Activated CD8-positive, alpha-beta memory T cell treated with anti-CD3 and anti-CD28 coated beads for 48 hours (primary cell): ENCODE data around the gene PALD1.

Source experiments
- DNase-seq, 3 experiments: peaks; one replicate each; pipeline ENCODE4 v3.0.0-alpha.2; 2020; ENCODE audit warnings: low read depth in 2 of 3, low spot score in 2 of 3

PALD1 gene

DNA sequence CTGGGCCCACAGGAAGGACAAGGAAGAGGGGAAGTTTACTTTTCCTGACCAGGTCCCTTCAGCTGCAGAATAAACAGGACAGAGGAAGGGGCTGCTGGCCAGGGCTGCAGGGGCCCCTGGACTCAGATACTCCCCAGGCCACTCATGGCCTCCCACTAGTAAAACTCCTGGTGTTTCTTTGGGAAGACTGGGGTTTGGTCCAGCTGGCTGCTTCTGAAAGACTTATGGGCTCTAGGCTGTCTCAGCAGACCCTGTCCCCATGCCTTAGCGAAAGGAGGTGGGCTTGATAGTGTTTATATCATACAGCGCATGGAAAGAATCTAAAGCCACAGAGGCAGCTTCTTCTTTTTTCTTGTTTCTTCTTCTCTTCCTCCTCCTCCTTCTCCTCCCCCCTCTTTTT, 56.4 kb downstream of the PALD1 start:
- no peak for DNase-seq

DNA sequence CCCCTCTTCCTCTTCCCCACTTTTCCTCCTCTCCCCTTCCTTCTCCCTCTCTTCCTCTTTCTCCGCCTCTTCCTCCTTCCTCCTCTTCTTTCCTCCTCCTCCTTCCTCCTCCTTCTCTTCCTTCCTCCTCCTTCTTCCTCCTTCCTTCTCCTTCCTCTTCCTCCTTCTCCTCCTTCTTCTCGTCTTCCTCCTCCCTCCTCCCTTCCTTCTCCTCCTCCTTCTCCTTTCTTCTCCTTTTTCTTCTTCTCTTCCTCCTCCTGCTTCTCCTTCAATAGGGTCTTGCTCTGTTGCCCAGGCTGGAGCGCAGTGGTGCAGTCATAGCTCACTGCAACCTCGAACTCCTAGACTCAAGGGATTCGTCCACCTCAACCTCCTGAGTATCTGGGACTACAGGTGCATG, 56.9 kb downstream of the PALD1 start:
- no peak for DNase-seq

GRCh38 chr10:70536196-70536861, 57.8 kb downstream of the PALD1 start:
- DNase-seq = no peak

DNA sequence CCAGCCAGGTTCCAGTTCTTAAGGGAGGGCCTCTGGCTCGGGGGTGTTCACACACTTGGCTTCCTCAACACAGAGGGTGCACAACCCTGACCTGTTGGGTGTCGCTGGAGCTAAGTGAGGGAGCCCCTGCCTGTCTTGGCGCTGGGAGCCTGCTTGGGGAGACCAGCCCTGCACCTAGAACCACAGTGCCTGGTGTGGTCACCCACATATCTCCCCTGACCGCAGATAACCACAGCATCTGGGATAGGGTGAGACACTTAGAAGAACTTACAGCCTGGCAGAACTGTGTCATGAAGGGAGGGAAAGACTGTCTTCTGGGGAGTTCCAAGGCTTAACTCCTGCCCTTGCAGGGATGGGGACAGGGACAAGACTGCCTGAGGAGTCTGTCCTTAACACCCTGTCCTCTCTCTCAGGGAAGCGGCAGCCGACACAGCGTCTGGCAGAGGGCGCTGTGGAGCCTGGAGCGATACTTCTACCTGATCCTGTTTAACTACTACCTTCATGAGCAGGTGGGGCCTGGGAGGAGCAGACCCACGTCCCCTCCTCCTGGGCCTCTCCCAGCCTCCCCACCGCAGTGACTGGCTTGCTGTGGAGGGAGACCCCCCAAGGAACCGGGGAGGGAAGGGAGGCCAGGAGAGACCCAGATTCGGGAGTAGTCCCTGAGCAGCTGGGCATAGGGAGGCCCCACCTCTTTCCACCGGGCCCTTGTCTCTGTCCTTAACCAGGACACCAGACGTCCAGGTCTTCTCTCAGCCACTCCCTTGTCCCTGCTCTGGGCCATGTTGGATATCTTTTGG, 59.0 kb downstream of the PALD1 start:
- no peak for DNase-seq

GRCh38 chr10:70538195-70538520, 59.6 kb downstream of the PALD1 start:
- DNase-seq = no peak

GRCh38 chr10:70538731-70539338, 60.3 kb downstream of the PALD1 start:
- no peak for DNase-seq

- DNase-seq = no peak
Measured at GRCh38 chr10:70539471-70539870, 60.9 kb downstream of the PALD1 start.

DNA sequence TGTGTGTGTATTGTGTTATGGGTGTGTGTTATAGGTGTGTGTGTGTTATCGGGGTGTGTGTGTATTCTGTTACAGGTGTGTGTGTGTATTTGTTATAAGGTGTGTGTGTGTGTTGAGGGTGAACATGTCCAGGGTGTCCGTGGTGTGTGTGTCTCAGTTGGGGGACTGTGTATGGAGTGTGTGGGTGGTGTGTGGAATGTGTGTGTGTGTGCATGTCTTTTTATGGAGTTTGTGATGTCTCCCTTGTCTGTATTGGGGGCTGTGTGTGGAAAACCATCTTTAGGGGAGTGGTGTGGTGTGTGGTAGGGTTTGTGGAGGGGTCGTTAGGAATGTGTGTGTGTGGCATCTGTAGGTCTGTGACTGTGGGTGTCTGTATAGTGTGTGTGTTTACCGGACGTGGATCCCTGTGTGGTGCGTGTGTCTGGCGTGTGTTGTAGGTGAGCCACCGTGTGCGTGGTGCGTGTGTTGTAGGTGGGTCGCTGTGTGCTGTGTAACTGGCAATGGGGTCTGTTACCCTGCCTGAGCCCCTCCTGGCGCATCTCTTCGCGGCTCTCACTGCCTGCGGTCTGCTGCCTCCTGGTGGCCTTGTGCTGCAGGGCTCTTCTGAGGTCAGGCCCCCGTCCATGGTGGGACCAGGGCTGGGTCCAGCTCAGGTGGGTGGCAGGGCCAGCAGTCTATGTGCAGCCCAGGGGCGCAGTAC, 61.7 kb downstream of the PALD1 start:
- no peak for DNase-seq

- no peak for DNase-seq
Measured at GRCh38 chr10:70540789-70541360, 62.3 kb downstream of the PALD1 start.

GRCh38 chr10:70541736-70542564, 63.4 kb downstream of the PALD1 start:
- DNase-seq = no peak

GRCh38 chr10:70542565-70542938, 64.0 kb downstream of the PALD1 start:
- no peak for DNase-seq

DNA sequence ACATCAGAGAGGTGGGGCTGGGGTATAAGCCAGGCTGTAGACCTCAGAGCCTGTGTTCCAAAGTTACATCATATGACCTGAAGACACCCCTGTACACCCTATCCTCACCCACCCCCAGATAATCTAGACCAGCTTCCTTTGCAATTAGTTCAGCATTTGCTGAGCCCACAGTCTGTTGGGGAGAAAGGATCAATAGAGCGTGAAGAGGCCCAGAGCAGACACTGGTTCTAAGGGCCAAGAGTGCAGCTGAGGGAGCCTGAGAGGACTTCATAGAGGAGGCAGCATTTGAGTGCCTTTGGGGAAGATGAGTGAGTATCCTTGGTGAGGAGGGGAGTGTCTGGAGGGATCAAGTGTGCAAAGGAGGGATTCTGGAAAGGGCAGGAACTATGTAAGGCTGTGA, 65.3 kb downstream of the PALD1 start:
- DNase-seq = no peak

- DNase-seq = no peak
Measured at GRCh38 chr10:70544431-70545340, 66.1 kb downstream of the PALD1 start.

GRCh38 chr10:70546584-70546983, 68.0 kb downstream of the PALD1 start:
- DNase-seq = no peak

- DNase-seq = no peak
Measured at GRCh38 chr10:70549351-70549961, 70.9 kb downstream of the PALD1 start.

DNA sequence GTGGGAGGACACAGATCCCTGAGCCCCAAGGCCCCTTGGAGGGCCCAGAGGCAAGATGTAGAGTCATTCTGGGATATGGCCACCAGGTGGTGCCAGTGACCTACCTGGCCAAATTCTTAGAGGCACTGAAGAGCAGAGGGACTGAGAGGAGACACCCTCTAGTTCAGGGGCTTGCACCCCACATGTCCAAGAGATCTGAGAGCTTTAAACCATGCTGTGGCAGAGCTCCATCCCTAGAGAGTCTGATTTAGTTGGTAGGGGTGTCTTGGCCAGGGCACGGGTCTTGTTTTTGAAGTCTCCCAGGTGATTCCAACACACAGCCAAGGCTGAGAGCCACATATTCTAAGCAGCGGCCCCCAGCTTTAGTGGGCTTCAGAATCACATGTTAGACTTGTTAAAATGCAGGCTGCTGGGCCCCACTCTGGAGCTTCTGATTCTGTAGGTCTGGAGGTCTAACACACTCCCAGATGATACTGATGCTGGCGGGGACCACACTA, 71.4 kb downstream of the PALD1 start:
- peak; percentile 43 to 63 (median 58) for DNase-seq

DNA sequence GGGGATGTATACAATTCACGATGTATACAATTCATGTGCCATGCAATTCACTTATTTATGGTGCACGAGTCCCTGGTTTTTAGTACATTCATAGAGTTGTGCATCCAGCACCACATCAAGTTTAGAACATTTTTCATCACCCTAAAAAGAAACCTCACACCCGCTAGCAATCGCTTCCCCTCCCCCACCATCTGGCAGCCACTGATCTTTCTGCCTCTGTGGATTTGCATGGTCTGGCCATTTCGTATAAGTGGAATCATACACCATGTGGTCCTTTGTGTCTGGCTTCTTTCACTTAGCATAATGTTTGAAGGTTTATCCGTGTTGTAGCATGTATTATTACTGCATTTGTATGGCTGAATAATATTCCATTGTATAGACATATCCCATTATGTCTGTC, 71.9 kb downstream of the PALD1 start:
- no peak for DNase-seq

- no peak for DNase-seq
Measured at GRCh38 chr10:70551466-70551865, 72.9 kb downstream of the PALD1 start.

GRCh38 chr10:70551971-70552422, 73.4 kb downstream of the PALD1 start:
- no peak for DNase-seq
